ENCODE measurements around the gene LRBA. TPM values are rescaled to one million over a fixed set of nuclear protein-coding genes. Genes with fewer than 3 reads are reported as not detected.

Gene LRBA
- total RNA-seq, 1 donor from 2014 or later = 66.2 TPM

- Mint-ChIP-seq H3K4me1 (peaks cover 31% of the 10 kb centered on the region), H3K27me3 (ENCODE audit: low read depth) (no peaks in the 10 kb centered on the region), H3K27ac (no peak overlapping the region), H3K36me3 (peaks cover 6% of the 10 kb centered on the region), H3K4me3 (no peak overlapping the region), H3K9me3 (no peaks in the 10 kb centered on the region)
- no peak for DNase-seq (ENCODE audit: low spot score in 2 of 2, unreplicated experiment in 2 of 2)
- TF ChIP-seq CTCF (IDR thresholded peaks at IDR 0.05; ENCODE audit: unreplicated experiment) = no peak
These were observed 235.4 kb downstream of the LRBA start for GRCh38 chr4:150779707-150780106.

- Mint-ChIP-seq H3K36me3 (peaks cover 18% of the 10 kb centered on the region), H3K9me3 (no peaks in the 10 kb centered on the region), H3K27ac (no peak overlapping the region), H3K4me1 (no peaks in the 10 kb centered on the region), H3K27me3 (ENCODE audit: low read depth) (no peaks in the 10 kb centered on the region), H3K4me3 (no peak overlapping the region)
- no peak for DNase-seq (ENCODE audit: low spot score in 2 of 2, unreplicated experiment in 2 of 2)
- no peak for TF ChIP-seq CTCF (IDR thresholded peaks at IDR 0.05; ENCODE audit: unreplicated experiment)
These were observed 241.2 kb downstream of the LRBA start for GRCh38 chr4:150773729-150774449.

- no peak for TF ChIP-seq CTCF (IDR thresholded peaks at IDR 0.05; ENCODE audit: unreplicated experiment)
- Mint-ChIP-seq H3K36me3 (peaks cover 18% of the 10 kb centered on the region), H3K9me3 (no peaks in the 10 kb centered on the region), H3K4me3 (no peak overlapping the region), H3K27ac (no peak overlapping the region), H3K27me3 (ENCODE audit: low read depth) (no peaks in the 10 kb centered on the region), H3K4me1 (no peaks in the 10 kb centered on the region)
- DNase-seq (ENCODE audit: low spot score in 2 of 2, unreplicated experiment in 2 of 2) = no peak
These were observed 242.1 kb downstream of the LRBA start for GRCh38 chr4:150773032-150773431.

- peaks cover 16% of the 10 kb centered on the region for H3K36me3 Mint-ChIP-seq
- no peak overlapping the region for H3K27ac Mint-ChIP-seq
- no peak for TF ChIP-seq CTCF (IDR thresholded peaks at IDR 0.05; ENCODE audit: unreplicated experiment)
- H3K9me3 Mint-ChIP-seq = no peaks in the 10 kb centered on the region
- no peak for DNase-seq (ENCODE audit: low spot score in 2 of 2, unreplicated experiment in 2 of 2)
- no peak overlapping the region for H3K4me3 Mint-ChIP-seq
- H3K4me1 Mint-ChIP-seq = no peaks in the 10 kb centered on the region
- no peaks in the 10 kb centered on the region for H3K27me3 Mint-ChIP-seq (ENCODE audit: low read depth)
These were observed 243.7 kb downstream of the LRBA start for GRCh38 chr4:150771382-150771781.

- H3K4me1 Mint-ChIP-seq = no peaks in the 10 kb centered on the region
- no peaks in the 10 kb centered on the region for H3K27me3 Mint-ChIP-seq (ENCODE audit: low read depth)
- H3K36me3 Mint-ChIP-seq = peaks cover 17% of the 10 kb centered on the region
- H3K27ac Mint-ChIP-seq = no peak overlapping the region
- peaks cover 5% of the 10 kb centered on the region for H3K9me3 Mint-ChIP-seq
- no peak for DNase-seq (ENCODE audit: low spot score in 2 of 2, unreplicated experiment in 2 of 2)
- no peak overlapping the region for H3K4me3 Mint-ChIP-seq
- no peak for TF ChIP-seq CTCF (IDR thresholded peaks at IDR 0.05; ENCODE audit: unreplicated experiment)
These were observed 245.2 kb downstream of the LRBA start for GRCh38 chr4:150769845-150770244.
